Measurements from ENCODE around the gene PHF1.

- TF ChIP-seq EZH2 (IDR thresholded peaks at IDR 0.05) (no peak), POLR2AphosphoS5 (IDR thresholded peaks at IDR 0.05; ENCODE audit: borderline replicate concordance, low read depth, low read length) (no peak)
Observed at GRCh38 chr6:33384581-33385020, 26.2 kb upstream of the PHF1 start.
